ENCODE results near the gene TBC1D3B.
"Not testable (repeated sequence)": the region's sequence is repeated elsewhere in the genome, so short reads cannot be mapped to it uniquely, and the experiment has no call there.

Gene TBC1D3B

GRCh38 chr17:36212966-36213365, 36.5 kb upstream of the TBC1D3B start:
- Mint-ChIP-seq H3K4me3 (no peak overlapping the region), H3K27ac (no peak overlapping the region), H3K36me3 (ENCODE audit: low read depth) (no peaks in the 10 kb centered on the region), H3K9me3 (peaks cover 5% of the 10 kb centered on the region), H3K4me1 (peaks cover 24% of the 10 kb centered on the region), H3K27me3 (ENCODE audit: low read depth, poor library complexity) (peaks cover 29% of the 10 kb centered on the region)
- TF ChIP-seq, protein P1, sequence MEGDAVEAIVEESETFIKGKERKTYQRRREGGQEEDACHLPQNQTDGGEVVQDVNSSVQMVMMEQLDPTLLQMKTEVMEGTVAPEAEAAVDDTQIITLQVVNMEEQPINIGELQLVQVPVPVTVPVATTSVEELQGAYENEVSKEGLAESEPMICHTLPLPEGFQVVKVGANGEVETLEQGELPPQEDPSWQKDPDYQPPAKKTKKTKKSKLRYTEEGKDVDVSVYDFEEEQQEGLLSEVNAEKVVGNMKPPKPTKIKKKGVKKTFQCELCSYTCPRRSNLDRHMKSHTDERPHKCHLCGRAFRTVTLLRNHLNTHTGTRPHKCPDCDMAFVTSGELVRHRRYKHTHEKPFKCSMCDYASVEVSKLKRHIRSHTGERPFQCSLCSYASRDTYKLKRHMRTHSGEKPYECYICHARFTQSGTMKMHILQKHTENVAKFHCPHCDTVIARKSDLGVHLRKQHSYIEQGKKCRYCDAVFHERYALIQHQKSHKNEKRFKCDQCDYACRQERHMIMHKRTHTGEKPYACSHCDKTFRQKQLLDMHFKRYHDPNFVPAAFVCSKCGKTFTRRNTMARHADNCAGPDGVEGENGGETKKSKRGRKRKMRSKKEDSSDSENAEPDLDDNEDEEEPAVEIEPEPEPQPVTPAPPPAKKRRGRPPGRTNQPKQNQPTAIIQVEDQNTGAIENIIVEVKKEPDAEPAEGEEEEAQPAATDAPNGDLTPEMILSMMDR (IDR thresholded peaks at IDR 0.05): no peak
- no peak for DNase-seq

- H3K9me3 Mint-ChIP-seq: no peaks in the 10 kb centered on the region
- H3K36me3 Mint-ChIP-seq (ENCODE audit: low read depth): no peaks in the 10 kb centered on the region
- peaks cover 24% of the 10 kb centered on the region for H3K4me1 Mint-ChIP-seq
- TF ChIP-seq, protein P1 (IDR thresholded peaks at IDR 0.05): no peak
- no peak for DNase-seq
- H3K27me3 Mint-ChIP-seq (ENCODE audit: low read depth, poor library complexity): peaks cover 33% of the 10 kb centered on the region
- no peak overlapping the region for H3K4me3 Mint-ChIP-seq
- H3K27ac Mint-ChIP-seq: no peak overlapping the region
Observed at GRCh38 chr17:36212272-36212605, 35.8 kb upstream of the TBC1D3B start.

DNA sequence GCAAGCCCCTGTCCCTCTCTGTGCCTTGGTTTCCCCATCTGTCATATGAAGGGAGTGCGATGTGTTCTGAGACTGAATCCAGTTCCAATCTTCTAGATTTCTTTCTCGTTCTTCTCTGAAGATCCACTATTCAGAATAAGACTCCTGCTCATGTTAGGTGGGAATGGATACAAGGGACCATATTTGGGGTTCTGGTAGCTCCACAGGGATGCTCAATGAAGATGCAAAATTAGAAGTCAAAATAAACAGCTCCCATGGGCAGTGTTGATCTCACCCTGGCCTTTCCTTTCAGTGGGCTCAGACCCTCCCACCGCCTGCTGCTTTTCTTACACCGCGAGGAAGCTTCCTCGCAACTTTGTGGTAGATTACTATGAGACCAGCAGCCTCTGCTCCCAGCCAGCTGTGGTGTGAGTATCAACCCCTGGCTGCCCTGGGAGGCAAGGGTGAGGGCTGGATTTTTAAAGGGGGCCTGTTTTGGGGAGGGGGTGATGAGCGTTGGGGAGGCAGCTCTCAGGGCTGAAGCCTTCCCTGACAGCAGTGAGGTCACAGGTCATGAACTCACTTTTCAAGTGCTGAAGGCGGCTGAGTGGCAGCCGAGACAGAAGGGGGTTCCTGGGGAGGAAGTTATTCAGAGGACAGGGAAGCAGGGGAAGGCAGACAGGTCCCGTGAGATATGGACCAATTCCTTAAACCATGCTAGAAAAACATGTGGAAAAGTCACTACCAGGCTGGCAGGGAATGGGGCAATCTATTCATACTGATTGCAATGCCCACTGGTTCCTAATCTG, 35.2 kb upstream of the TBC1D3B start:
- not testable (repeated sequence) for H3K9me3 Mint-ChIP-seq
- peak overlapping the region; percentile 61 for H3K4me3 Mint-ChIP-seq

DNA sequence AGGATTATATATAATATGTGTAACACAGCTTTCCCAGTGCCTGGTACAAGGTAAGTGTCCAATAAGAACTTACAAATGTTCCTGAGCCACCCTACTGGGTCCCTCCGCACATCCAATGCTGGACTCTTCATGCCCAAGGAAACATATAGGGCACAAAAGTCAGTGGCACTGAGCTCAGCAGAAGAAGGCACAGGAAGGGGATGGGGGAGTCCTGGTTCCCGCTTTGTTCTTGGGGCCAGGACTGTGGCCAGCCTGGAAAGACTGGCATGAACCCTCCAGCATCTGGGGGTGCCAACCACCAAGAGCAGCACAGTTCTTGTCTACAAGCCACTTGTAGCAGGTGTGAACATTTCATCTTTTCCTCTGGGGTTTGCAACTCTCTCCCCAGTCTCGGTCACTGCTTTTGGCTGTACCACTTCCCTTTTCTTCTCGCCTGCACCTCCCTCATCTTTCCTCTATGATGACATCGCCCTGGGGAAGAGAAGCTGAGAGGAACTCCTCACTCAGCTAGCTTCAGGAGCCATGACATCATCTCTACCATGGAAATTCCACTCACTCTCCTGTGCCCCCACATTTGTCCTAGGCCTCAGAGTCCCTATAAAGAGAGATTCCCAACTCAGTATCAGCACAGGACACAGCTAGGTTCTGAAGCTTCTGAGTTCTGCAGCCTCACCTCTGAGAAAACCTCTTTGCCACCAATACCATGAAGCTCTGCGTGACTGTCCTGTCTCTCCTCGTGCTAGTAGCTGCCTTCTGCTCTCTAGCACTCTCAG, 34.2 kb upstream of the TBC1D3B start, which contains the start of gene CCL4L2:
CCL4L2 (plus strand) TSS at position 625 of the 773 bp plus-strand sequence.
- H3K27me3 Mint-ChIP-seq (ENCODE audit: low read depth, poor library complexity): peaks cover 44% of the 10 kb centered on the region
- peaks cover 24% of the 10 kb centered on the region for H3K4me1 Mint-ChIP-seq
- not testable (repeated sequence) for H3K9me3 Mint-ChIP-seq; H3K36me3 Mint-ChIP-seq (ENCODE audit: low read depth); DNase-seq
- H3K4me3 Mint-ChIP-seq: peak within 1 kb of the TSS; percentile 61
- H3K27ac Mint-ChIP-seq: peak within 1 kb of the TSS; percentile 90

More for the DNA sequence above, 35.2 kb upstream of the TBC1D3B start:
- DNase-seq; H3K36me3 Mint-ChIP-seq (ENCODE audit: low read depth): not testable (repeated sequence)
- Mint-ChIP-seq H3K27me3 (ENCODE audit: low read depth, poor library complexity) (peaks cover 38% of the 10 kb centered on the region), H3K27ac (peak overlapping the region; percentile 90), H3K4me1 (peaks cover 24% of the 10 kb centered on the region)

DNA sequence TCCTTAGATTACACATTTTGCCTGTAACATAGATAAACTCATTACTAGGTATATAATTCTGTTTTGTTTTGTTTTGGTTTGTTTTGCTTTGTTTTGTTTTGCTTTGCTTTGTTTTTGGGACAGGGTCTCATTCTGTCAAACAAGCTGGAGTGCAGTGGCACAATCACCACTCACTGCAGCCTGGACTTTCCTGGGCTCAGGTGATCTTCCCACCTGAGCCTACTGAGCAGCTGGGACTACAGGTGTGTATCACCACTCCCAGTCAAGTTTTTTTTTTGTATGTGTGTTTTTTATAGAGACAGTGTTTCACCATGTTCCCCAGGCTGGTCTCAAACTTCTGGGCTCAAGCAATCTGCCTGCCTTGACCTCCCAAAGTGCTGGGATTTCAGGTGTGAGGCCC, 33.1 kb upstream of the TBC1D3B start:
- TF ChIP-seq, protein P1 (IDR thresholded peaks at IDR 0.05): no peak
- H3K4me1 Mint-ChIP-seq: peaks cover 24% of the 10 kb centered on the region
- H3K27ac Mint-ChIP-seq: no peak overlapping the region
- no peaks in the 10 kb centered on the region for H3K9me3 Mint-ChIP-seq
- no peaks in the 10 kb centered on the region for H3K36me3 Mint-ChIP-seq (ENCODE audit: low read depth)
- no peak overlapping the region for H3K4me3 Mint-ChIP-seq
- DNase-seq: no peak
- peaks cover 36% of the 10 kb centered on the region for H3K27me3 Mint-ChIP-seq (ENCODE audit: low read depth, poor library complexity)

GRCh38 chr17:36207383-36207782, 30.9 kb upstream of the TBC1D3B start:
- not testable (repeated sequence) for H3K4me3 Mint-ChIP-seq; DNase-seq; H3K27ac Mint-ChIP-seq; H3K9me3 Mint-ChIP-seq; H3K36me3 Mint-ChIP-seq (ENCODE audit: low read depth)
- Mint-ChIP-seq H3K27me3 (ENCODE audit: low read depth, poor library complexity) (peaks cover 34% of the 10 kb centered on the region), H3K4me1 (peaks cover 23% of the 10 kb centered on the region)

DNA sequence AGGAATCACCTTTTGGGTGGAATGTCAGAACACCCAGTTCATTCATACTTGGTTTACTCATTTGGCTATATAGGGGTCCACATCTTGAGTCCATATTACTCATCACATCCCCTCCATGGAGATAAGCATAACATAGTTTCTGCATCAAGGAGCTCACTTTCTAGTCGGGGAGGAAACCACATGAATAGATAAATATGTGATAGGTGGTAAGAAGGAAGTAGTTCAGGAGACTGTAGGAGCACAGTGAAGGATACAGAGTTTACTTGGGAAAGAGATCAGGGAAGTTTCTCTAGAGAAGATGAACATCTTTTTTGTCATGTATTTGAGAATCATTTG, 30.0 kb upstream of the TBC1D3B start:
- not testable (repeated sequence) for H3K36me3 Mint-ChIP-seq (ENCODE audit: low read depth); DNase-seq; H3K4me3 Mint-ChIP-seq; H3K9me3 Mint-ChIP-seq; H3K27ac Mint-ChIP-seq
- Mint-ChIP-seq H3K4me1 (peaks cover 23% of the 10 kb centered on the region), H3K27me3 (ENCODE audit: low read depth, poor library complexity) (peaks cover 34% of the 10 kb centered on the region)
